Stimulated activated CD4-positive, alpha-beta T cell treated with anti-CD3 and anti-CD28 coated beads, Interleukin-12 subunit alpha, Interleukin-12 subunit beta, amount 100 ng/mL, for 24 hours (primary cell): Measurements from ENCODE around the gene KRT6C.
"Not testable (repeated sequence)": the region's sequence is repeated elsewhere in the genome, so short reads cannot be mapped to it uniquely, and the experiment has no call there.

ENCODE experiments used
- DNase-seq, 2 experiments: peaks; one replicate each; pipeline ENCODE4 v3.0.0-alpha.2; 2020; ENCODE audit warnings: low read depth in 2 of 2

KRT6C gene

DNA sequence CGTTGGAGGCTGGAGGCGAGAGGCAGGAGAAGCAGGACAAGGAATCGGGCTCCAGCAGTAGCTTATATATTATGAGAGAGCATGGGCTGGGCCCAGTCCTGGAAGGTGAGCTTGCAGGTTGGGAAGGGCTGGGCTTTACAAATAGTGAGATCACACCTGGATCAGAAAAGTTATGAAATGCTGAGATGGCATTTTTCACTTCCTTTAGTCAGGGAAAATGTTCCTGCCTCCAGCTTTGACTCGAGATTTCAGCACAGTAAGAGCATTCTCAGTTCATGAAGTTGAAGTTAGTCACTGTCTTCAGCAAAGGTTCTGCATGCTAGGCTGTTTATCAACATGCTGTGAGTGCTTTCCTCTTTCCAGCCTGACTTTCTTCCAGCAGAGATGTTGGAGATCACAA, at the start of gene KRT6C:
Gene KRT6C, minus strand, starts transcription at position 38 of the 400 bp plus-strand sequence. CDS start 68 bp downstream, outside the sequence.
- no peak for DNase-seq

DNA sequence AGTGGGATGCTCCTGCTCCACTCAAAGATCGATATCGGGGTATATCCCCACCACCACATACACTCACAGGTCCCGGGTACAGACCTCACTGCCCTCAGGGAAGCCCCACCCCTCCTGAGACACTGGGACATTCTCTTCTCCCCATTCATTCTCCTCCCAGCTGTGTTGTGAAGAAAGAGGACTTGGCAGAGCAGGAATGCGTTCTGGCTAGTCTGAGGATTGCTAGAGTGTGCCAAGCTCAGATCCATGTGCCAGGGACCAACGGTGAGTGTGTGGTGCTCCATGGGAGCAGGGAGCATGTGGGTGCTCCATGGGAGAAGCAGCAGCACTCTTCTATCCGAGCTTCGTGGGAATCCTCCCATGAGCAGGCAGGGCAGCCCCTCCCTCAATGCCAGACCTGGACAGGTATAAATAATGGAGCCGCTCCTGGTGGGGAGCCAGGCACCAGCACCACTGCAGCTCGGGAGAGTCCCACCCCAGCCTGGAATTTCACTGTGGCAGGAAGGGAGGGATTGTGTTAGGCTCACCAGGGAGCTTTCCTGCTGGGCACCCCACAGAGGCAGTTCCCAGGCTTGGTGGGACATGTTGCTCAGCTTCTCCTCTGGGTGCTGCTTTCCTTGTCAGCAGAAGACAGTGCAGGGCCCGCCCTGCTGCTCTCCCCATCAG, 48.9 kb upstream of the KRT6C start:
- DNase-seq: no peak

DNA sequence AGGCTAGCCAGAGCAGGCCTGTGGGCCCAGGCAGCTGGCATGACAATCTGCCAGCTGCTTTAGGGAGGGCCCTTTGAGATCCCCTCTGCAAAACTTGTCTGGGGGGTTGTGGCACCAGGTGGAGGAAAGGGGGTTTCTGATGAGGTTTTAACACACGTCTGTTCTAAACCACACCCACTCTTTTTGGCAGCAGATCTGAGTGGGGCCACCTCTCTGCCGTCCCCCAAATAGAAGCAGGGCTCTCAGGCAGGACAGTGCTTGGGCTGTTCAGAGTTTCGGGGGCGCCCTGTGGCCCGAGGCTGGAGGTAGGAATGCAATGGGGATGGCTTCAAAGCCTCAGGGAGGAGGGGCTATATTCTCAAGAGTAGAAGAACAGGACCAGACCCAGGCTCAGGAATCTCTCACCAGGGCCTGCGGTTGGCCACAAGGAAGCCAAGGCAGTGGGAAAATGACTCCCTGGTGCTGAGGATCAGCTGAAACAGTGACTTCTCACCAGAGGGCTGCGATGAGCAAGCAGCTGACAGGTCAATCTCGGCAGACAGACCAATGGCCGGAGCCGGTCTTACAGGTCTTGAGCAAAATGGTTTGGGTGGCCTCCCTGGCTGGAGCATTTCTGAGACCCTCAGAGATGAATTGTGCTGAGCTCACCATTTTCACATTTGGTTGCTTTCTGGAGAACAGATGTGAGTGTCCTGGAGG, 48.1 kb upstream of the KRT6C start:
- no peak for DNase-seq

DNA sequence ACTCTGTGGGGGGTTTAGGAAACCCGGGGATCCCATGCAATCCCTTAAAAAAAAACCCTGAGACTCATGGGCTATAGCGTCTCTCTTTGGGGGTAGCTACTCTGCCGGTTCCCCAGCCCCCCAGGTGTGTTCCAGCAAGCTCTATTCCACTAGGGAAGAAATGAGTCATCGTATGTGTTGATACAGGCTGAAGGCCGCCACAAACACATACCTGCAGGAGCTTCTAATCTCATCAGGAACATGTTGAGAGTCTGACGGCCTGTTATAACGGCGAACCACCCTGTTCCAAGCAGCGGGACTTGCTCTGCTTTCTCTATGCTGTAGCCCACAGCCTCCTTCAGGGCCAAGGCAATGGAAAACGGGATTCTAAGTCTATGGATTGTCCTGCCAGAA, 47.6 kb upstream of the KRT6C start:
- DNase-seq: no peak

DNA sequence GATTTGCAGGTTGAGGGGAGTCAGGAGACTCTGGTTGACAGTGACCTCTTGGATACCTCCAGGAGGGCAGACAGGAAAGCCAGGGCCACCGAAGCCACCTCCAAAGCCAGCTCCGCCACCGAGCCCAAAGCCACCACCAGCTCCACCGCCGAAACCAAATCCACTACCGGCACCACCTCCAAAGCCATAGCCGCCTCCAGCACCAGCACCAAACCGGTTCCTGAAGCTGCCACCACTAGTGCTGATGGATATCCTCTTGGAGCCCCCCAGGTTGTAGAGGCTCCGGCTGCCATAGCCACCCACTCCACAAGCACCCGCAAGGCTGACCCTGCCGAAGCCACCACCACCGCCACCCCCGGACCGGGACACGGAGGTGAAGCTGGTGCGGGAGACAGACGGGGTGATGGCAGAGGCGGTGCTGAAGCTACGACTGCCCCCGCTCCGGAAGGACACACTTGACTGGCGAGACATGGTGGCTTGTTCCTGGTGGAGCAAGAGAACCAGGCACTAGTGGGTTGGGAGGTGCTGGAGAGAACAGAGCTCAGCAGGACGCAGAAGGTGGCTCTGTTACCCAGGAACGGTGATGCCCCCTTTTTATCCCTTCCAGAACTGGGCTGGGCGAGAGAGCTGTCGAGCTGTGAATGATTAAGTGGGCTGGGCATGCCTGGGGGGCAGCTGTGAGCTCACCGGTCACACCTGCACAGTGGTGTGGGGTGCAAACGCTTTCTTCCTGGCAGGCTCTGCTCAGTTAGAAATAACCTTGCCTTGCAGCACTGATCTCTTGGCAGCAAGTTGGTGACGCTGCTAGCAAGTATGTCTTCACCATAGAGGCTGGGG, 46.4 kb upstream of the KRT6C start, which contains the start of gene KRT5:
Gene KRT5, minus strand, starts transcription at position 569 of the 837 bp plus-strand sequence. Its CDS starts 98 bp downstream, at position 471.
- DNase-seq: no peak

DNA sequence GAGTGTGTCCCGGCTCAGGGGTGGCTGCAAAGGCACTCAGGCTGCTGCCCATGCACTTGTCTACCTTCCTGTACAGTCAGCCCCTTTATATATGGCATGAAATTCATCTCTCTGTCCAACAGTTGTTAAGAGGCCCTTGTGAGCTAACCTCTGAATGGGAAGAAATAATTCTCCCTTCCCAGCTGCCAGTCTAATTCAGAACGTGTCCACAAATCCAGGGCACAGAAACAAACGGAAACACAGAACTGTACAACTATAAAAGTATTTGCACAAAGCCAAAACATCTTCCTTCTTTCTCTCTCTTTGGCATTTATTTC, 45.7 kb upstream of the KRT6C start:
- no peak for DNase-seq

DNA sequence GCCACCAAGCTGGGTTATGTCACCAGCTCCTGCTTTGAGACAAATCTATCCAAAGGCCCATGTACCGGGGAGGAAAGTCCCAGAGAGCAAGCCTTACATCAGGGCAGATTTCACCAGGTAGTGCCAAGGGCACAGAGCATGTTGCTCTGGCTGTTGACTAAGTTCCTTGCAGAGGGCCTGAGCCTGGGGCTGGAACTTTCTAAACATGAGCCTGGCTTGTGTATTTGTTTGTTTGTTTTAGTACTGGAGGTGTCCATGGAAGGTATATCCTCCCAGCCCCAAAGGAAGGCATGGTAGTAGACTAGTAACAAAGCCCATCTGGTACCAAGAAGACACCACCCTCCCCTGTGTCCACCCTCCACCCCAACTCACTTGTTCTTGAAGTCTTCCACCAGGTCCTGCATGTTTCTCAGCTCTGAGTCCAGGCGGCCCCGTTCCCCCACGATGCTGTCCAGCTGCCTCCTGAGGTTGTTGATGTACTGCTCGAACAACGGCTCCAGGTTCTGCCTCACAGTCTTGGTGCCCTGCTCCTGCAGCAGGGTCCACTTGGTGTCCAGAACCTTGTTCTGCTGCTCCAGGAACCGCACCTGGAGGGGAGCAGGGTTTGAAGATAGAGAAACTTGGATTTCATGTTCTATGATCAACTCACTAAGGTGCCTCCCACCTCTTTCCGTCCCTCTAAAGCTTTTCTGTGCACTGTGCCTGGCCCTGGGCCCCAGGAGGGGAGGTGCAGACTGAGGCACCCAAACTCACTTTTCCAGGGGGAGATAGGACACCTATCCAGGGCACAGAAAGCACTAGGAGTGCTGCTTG, 45.2 kb upstream of the KRT6C start:
- no peak for DNase-seq

DNA sequence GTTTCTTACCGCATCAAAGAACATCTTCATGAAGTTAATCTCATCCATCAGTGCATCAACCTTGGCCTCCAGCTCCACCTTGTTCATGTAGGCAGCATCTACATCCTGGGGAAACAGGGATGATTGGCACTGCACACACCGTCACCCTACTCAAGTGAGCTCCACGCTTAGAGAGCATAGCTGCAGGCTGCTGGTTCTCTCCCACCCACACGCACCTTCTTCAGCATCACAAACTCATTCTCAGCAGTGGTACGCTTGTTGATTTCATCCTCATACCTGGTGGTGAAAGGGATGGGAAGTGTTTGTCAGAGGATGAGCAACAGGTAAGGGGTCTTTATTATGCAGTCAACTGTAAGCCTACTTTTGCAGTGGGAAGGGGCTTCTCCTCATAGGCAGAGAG, 44.3 kb upstream of the KRT6C start:
- no peak for DNase-seq

DNA sequence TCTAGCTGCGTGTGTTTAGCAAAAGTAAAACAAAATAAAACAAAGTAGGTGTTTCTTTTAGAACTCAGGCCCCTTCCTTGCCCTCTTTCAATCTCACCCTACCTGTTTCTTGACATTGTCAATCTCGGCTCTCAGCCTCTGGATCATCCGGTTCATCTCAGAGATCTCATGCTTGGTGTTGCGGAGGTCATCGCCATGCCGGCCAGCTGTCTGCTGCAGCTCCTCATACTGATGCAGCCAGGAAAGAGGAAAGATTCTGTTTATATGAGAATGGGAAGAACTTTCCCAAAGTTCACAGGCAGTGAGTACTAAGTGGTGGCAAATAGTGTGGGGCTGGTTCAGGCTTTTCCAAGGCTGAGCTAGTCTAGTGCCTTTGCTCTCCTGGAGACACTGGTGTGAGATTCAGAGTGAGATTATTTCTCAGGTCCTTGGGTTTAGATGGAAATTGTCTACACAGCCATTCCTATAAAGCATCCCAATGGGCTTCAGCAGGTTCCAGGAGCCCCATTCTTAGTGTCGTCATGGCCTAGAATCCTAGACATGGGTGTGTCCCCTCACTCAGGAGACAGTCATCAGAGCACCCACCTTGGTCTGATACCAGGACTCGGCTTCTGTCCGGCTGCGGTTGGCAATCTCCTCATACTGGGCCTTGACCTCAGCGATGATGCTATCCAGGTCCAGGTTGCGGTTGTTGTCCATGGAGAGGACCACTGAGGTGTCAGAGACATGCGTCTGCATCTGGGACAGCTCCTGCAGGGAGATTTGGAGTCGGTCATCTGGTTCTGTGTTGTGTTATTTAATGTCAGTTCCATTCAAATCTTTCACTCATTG, 43.6 kb upstream of the KRT6C start:
- no peak for DNase-seq

DNA sequence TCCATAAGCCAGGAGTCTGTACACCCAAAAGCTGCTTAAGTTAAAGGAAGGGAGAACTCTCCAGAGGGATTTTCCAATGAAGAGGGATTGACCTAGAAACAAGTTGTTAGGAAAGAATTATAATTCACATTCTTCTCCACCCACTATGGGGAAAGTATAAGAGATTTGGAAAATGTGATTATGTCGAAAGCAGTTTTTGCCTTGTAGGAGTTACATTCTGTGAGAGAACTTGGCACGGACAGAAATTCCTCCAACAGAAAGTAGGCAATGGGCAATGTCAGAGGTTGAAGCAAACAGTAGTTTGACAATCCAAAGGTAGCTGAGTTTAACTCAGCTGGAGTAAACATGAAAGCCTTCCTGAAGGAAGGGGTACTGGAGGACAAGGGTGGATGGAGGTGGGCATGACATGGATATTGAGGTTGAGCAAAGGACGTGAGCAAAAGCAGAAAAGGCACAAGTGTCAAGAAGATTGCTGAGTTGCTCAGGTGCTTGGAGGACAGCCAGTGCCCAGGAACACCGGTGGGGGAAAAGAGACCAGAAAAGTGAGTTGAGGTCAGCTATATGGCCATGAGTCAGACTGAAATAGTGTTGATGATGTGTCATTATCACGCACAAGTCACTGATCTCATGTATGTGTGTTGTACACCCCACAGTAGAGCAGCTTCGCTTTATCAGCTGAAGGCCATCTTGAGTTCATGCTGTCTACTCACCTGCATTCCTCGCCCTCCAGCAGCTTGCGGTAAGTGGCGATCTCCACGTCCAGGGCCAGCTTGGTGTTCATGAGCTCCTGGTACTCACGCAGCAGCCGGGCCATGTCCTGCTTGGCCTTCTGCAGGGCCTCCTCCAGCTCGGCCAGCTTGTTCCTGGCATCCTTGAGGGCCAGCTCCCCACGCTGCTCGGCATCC, 42.6 kb upstream of the KRT6C start:
- no peak for DNase-seq

DNA sequence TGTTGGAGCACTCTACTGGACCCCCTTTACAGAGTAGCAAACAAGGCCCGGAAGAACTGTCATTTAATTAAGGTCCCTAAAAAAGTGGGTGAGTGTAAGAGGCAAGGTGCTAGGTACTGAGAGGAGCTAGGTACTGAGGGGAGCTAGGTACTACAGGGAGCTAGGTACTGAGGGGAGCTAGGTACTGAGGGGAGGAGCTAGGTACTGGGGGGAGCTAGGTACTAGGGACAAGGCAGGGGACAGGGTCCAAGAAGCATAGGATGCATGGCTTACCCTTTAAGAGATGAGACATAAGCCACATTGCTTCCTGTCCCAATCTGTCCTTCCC, 41.7 kb upstream of the KRT6C start:
- DNase-seq: no peak

DNA sequence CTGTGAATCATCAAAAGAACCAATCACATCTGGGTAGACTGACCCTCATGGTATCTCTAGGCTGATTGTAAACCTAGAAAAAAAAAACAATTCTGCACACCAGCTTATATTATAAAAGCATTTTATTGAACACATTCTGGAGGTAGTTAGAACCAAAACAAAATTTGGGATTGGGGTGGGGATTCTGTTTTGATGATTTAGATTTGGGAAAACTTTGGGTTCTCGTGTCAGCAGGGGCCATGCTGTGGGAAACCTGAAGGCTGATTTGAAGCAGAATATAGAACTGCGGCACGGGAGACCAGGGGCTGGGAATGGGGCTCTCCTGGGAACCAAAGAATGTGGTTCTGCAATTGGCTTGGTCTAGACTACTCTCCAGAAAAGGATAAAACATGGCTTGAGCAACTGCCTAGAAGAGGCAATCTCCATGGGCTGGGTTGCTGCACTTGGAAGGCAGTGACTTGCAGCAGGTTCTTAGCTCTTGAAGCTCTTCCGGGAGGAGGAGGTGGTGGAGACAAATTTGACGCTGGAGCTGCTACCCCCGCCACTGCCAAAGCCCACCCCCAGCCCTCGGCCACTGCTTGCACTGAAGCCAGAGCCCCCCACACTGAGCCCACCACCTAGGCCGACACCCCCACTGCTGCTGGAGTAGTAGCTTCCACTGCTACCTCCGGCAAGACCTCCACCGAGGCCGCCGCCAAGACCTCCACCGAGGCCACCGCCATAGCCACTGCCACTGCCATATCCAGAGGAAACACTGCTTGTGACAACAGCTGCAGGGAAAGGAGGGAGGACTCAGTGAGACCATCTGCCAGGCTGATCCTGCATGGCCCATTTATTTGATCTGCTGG, 41.1 kb upstream of the KRT6C start:
- no peak for DNase-seq

DNA sequence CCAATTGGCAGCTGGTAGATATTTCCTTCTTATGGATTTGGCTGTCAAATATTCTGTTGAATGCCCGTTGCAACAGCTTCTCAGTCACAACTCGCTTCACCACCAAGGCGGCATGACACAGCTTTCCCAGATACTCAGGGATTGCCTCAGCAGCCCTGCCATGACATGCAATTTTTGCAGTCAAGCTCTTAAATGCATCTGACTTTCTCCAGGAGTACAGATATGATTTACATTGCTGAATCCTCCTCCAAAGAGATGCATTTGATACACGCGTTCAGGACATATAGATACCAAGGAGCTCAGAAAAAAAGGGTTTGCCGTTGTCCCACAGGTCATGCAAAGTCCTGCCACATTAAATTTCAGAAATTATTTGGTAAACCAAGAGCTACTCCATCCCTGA, 40.1 kb upstream of the KRT6C start:
- no peak for DNase-seq

DNA sequence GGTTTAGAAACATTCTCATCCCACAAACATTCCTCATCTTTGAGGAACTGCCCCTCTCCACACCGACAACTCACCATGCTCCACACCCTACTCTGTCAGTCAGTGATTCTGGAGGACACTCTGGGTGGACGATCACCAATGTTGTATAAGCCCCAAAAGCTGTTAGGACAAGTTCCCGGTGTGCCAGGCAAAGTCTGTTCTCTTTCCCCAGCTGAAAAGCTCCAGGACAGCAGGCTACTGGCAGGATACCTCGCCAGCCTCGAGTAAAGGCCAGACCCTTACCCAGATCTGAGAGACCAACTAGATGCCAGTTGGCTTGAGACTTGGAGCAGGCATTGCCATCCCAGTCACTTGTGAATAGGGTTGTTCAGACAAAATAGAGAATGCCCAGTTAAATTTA, 34.6 kb upstream of the KRT6C start:
- DNase-seq: no peak

DNA sequence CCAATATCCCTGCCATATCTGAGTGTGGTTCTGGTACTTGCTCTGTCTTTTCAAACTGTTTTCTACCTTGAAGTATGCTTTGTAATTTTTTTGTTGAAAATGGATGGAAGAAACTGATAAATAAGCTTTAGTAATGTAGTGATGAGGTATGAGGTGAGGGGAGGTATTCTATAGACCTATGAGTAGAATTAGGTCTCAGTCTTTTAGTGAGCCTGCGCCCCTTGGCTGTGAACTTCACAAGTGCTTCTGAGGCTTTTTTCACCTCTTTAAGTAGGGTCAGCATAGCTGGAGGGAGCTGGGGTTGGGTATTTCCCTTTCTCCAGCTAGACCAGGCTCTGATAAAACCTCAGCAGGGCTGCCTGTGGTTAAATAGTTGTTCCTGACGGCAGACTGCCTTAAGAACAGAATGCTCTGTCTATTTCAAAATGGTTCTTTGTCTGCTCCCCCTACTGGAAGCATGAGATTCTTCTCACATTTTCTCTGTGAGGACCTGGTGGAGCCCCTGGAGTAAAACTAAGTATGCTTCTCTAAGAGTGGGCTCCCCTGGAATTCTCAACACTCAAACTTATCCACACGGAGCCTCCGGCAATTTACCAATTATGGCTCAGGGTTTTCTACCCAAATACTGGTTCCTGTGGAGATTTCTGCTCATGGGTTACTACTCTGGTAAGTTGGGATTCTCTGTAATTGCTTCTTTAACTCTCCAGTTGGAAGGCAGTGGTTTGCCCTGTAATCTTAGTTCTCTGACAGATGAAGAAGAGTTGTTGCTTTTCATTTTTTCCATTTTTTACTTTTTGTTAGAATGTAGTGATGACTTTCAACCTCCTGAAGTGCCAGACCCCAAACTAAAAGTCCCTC, 33.5 kb upstream of the KRT6C start:
- no peak for DNase-seq

DNA sequence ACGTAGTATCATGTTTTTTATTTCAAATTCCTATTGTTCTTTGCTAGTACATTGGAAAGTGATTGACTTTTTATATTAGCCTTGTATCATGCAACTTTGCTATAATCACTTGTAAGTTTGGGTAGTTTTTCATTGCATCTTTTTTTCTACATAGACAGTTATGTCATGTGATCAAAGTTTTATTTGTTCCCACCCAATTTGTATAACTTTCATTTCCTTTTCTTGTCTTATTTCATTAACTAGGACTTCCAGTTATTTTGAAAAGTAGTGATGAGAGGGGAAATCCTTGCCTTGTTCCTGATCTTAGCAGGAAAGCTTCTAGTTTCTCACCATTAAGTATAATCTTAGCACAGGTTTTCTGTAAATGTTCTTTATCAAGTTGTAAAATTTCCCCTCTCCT, 29.3 kb upstream of the KRT6C start:
- DNase-seq: no peak

DNA sequence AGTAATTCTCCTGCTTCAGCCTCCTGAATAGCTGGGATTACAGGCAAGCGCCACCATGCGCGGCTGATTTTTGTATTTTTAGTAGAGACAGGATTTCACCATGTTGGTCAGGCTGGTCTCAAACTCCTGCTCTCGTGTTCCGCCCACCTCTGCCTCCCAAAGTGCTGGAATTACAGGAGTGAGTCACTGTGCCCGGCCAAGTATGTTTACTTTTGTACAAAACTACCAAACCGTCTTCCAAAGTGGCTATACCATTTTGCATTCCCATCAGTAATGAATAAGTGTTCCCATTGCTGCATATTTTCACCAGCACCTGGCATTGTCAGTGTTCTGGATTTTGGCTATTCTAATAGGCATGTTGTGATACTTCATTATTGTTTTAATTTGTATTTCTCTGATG, 27.9 kb upstream of the KRT6C start:
- no peak for DNase-seq

DNA sequence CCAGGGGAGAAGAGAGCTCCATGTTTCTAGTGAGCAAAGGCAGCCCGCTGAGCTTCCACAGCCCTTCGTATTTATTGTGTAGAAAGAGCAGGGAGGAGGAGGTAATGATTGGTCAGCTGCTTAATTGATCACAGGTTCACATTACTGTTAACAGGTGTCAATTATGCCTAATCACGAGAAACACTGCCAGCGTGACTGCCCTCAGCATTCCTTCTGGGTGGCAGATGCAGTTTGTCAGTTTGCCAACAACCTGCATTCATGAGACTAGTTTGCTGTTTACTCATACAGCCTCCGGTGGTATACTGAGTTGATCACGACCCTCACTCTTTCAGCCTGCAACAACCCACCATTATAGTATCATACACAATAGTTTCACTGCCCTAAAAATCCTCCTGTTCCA, 27.0 kb upstream of the KRT6C start:
- DNase-seq: not testable (repeated sequence)
